Subcutaneous adipose tissue (tissue), 4 donors: ENCODE results near the gene RFT1. TPM values are rescaled to one million over a fixed set of nuclear protein-coding genes. Genes with fewer than 3 reads are reported as not detected.

ENCODE experiments used
- CTCF ChIP-seq: fragments of 450-650 bp; IDR thresholded peaks from one replicate; pipeline ENCODE4 v1.5.1; 2016; ENCODE audit warnings: low read depth, mild to moderate bottlenecking, control low read depth, antibody characterized with exemption, moderate library complexity
- total RNA-seq, 4 donors: library from RNA; depleted of rRNA; stranded (reverse); fragments of >200 nt; gene quantifications; one replicate each; pipeline ENCODE4 v1.1.0, GENCODE V29; 2016

Gene RFT1
- total RNA-seq, 4 donors from 2014 or later, result 8.1 to 12.7 (median 10.7) TPM

GRCh38 chr3:53114412-53115074, 15.7 kb downstream of the RFT1 start:
- no peak for TF ChIP-seq CTCF

GRCh38 chr3:53114011-53114400, 16.2 kb downstream of the RFT1 start:
- TF ChIP-seq CTCF, result no peak

GRCh38 chr3:53113293-53114010, 16.8 kb downstream of the RFT1 start:
- no peak for TF ChIP-seq CTCF

GRCh38 chr3:53111822-53112221, 18.4 kb downstream of the RFT1 start:
- no peak for TF ChIP-seq CTCF

GRCh38 chr3:53109891-53110771, 20.1 kb downstream of the RFT1 start:
- TF ChIP-seq CTCF, result no peak

DNA sequence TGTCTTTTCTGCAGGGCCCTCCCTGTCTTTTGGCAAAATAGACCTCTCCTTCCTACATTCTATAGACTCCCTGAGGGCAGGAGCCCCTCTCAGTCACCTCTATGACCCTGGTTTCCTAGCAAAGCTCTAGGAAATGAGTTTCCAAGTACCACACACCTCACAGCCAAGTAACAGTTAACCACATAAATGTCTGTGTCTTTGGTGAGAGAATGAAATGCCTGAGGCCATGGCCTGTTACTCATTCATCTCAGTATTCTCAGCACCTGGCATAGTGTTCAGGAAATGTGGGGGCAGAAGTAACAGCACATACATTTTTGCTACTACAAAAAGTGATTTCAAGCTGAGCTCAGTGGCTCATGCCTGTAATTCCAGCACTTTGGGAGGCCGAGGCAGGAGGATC, 21.0 kb downstream of the RFT1 start:
- TF ChIP-seq CTCF, result no peak

- no peak for TF ChIP-seq CTCF
Measured at GRCh38 chr3:53104762-53105161, 25.5 kb downstream of the RFT1 start.
